ENCODE data around the gene TMEM244. TPM values are rescaled to one million over a fixed set of nuclear protein-coding genes. Genes with fewer than 3 reads are reported as not detected.
"Not testable (repeated sequence)": the region's sequence is repeated elsewhere in the genome, so short reads cannot be mapped to it uniquely, and the experiment has no call there.

The TMEM244 gene
- total RNA-seq, 2 experiments from 2014 or later = 0.43 TPM; not detected in 1

- peaks cover 2% of the 10 kb centered on the region for H3K9me3 Mint-ChIP-seq
- H3K4me1 Mint-ChIP-seq = peaks cover 14% of the 10 kb centered on the region
- DNase-seq = no peak
- no peak overlapping the region for H3K4me3 Mint-ChIP-seq
- no peaks in the 10 kb centered on the region for H3K27me3 Mint-ChIP-seq
- ChIA-PET POLR2A (no interaction called here), CTCF (interaction anchor here (1.0 kb wide), 1 partner anchor 135 kb away, joined by 3 read pairs; no protein-coding TSS in a partner anchor)
- H3K36me3 Mint-ChIP-seq (ENCODE audit: low read depth) = peaks cover 11% of the 10 kb centered on the region
- H3K27ac Mint-ChIP-seq = no peak overlapping the region
Observed at GRCh38 chr6:129886401-129887155, 25.5 kb upstream of the TMEM244 start.

- no peak for DNase-seq
- no peak overlapping the region for H3K4me3 Mint-ChIP-seq
- ChIA-PET POLR2A (interaction anchor here (0.8 to 0.9 kb wide), 2 partner anchors 9 to 23 kb away, joined by 3 read pairs; partner anchors contain the start of gene TMEM244), CTCF (no interaction called here)
- peaks cover 12% of the 10 kb centered on the region for H3K9me3 Mint-ChIP-seq
- no peak overlapping the region for H3K27ac Mint-ChIP-seq
- H3K36me3 Mint-ChIP-seq (ENCODE audit: low read depth) = peaks cover 21% of the 10 kb centered on the region
- peaks cover 7% of the 10 kb centered on the region for H3K4me1 Mint-ChIP-seq
- H3K27me3 Mint-ChIP-seq = peaks cover 1% of the 10 kb centered on the region
Observed at GRCh38 chr6:129884211-129884610, 23.1 kb upstream of the TMEM244 start.

GRCh38 chr6:129882510-129883023, 21.5 kb upstream of the TMEM244 start:
- Mint-ChIP-seq H3K27ac (peak overlapping the region; percentile 17), H3K9me3 (peaks cover 17% of the 10 kb centered on the region), H3K4me3 (no peak overlapping the region), H3K27me3 (peaks cover 3% of the 10 kb centered on the region), H3K4me1 (peaks cover 7% of the 10 kb centered on the region), H3K36me3 (ENCODE audit: low read depth) (peaks cover 31% of the 10 kb centered on the region)
- POLR2A ChIA-PET = no interaction called here
- DNase-seq = no peak
- CTCF ChIA-PET = no interaction called here

- Mint-ChIP-seq H3K36me3 (ENCODE audit: low read depth) (peaks cover 34% of the 10 kb centered on the region), H3K9me3 (peaks cover 19% of the 10 kb centered on the region), H3K4me1 (peaks cover 28% of the 10 kb centered on the region)
- H3K27me3 Mint-ChIP-seq, H3K27ac Mint-ChIP-seq, DNase-seq, H3K4me3 Mint-ChIP-seq, POLR2A ChIA-PET, CTCF ChIA-PET: not testable (repeated sequence)
Observed at GRCh38 chr6:129877894-129878293, 16.8 kb upstream of the TMEM244 start.

- CTCF ChIA-PET = interaction anchor here (0.8 to 1.8 kb wide), 3 partner anchors 15 to 163 kb away, joined by 3 to 4 read pairs (median 4); partner anchors contain the start of gene TMEM244
- H3K4me1 Mint-ChIP-seq = peaks cover 21% of the 10 kb centered on the region
- H3K27me3 Mint-ChIP-seq = peaks cover 5% of the 10 kb centered on the region
- H3K9me3 Mint-ChIP-seq = peaks cover 15% of the 10 kb centered on the region
- H3K27ac Mint-ChIP-seq = peak overlapping the region; percentile 17
- DNase-seq = no peak
- no peak overlapping the region for H3K4me3 Mint-ChIP-seq
- H3K36me3 Mint-ChIP-seq (ENCODE audit: low read depth) = peaks cover 21% of the 10 kb centered on the region
- POLR2A ChIA-PET = interaction anchor here (1.0 to 1.7 kb wide), 2 partner anchors 8 to 15 kb away, joined by 3 to 6 read pairs; partner anchors contain the start of gene TMEM244
Observed at GRCh38 chr6:129875610-129876520, 14.8 kb upstream of the TMEM244 start.

GRCh38 chr6:129874837-129875236, 13.7 kb upstream of the TMEM244 start:
- Mint-ChIP-seq H3K27me3 (peaks cover 4% of the 10 kb centered on the region), H3K36me3 (ENCODE audit: low read depth) (peaks cover 13% of the 10 kb centered on the region), H3K9me3 (peaks cover 7% of the 10 kb centered on the region), H3K4me3 (no peak overlapping the region), H3K27ac (no peak overlapping the region), H3K4me1 (peaks cover 21% of the 10 kb centered on the region)
- ChIA-PET POLR2A (interaction anchor here (0.7 to 1.7 kb wide), 3 partner anchors 9 to 26 kb away, joined by 3 to 6 read pairs (median 3); partner anchors contain the start of gene TMEM244), CTCF (interaction anchor here (0.9 to 1.8 kb wide), 2 partner anchors 14 to 164 kb away, joined by 3 to 4 read pairs; partner anchors contain the start of gene TMEM244)
- DNase-seq = no peak

GRCh38 chr6:129872586-129872985, 11.5 kb upstream of the TMEM244 start:
- Mint-ChIP-seq H3K4me1 (peaks cover 21% of the 10 kb centered on the region), H3K4me3 (no peak overlapping the region), H3K36me3 (ENCODE audit: low read depth) (peaks cover 2% of the 10 kb centered on the region), H3K27ac (no peak overlapping the region), H3K9me3 (peaks cover 2% of the 10 kb centered on the region), H3K27me3 (peaks cover 3% of the 10 kb centered on the region)
- CTCF ChIA-PET = no interaction called here
- POLR2A ChIA-PET = interaction anchor here (1.9 kb wide), 1 partner anchor 12 kb away, joined by 5 read pairs; no protein-coding TSS in a partner anchor
- no peak for DNase-seq

GRCh38 chr6:129871221-129871620, 10.1 kb upstream of the TMEM244 start:
- H3K4me3 Mint-ChIP-seq = no peak overlapping the region
- H3K36me3 Mint-ChIP-seq (ENCODE audit: low read depth) = no peaks in the 10 kb centered on the region
- H3K27me3 Mint-ChIP-seq = peaks cover 3% of the 10 kb centered on the region
- DNase-seq = no peak
- peaks cover 14% of the 10 kb centered on the region for H3K4me1 Mint-ChIP-seq
- ChIA-PET POLR2A (interaction anchor here (1.9 kb wide), 1 partner anchor 11 kb away, joined by 5 read pairs; no protein-coding TSS in a partner anchor), CTCF (no interaction called here)
- H3K9me3 Mint-ChIP-seq = no peaks in the 10 kb centered on the region
- no peak overlapping the region for H3K27ac Mint-ChIP-seq

GRCh38 chr6:129867403-129867802, 6.3 kb upstream of the TMEM244 start:
- peaks cover 3% of the 10 kb centered on the region for H3K27me3 Mint-ChIP-seq
- POLR2A ChIA-PET = no interaction called here
- H3K27ac Mint-ChIP-seq = no peak overlapping the region
- CTCF ChIA-PET = no interaction called here
- H3K4me1 Mint-ChIP-seq = no peaks in the 10 kb centered on the region
- no peak overlapping the region for H3K4me3 Mint-ChIP-seq
- no peaks in the 10 kb centered on the region for H3K36me3 Mint-ChIP-seq (ENCODE audit: low read depth)
- DNase-seq = no peak
- no peaks in the 10 kb centered on the region for H3K9me3 Mint-ChIP-seq

- POLR2A ChIA-PET = no interaction called here
- Mint-ChIP-seq H3K4me3 (no peak overlapping the region), H3K4me1 (peaks cover 3% of the 10 kb centered on the region), H3K36me3 (ENCODE audit: low read depth) (no peaks in the 10 kb centered on the region), H3K27ac (no peak overlapping the region), H3K27me3 (no peaks in the 10 kb centered on the region), H3K9me3 (no peaks in the 10 kb centered on the region)
- CTCF ChIA-PET = no interaction called here
- no peak for DNase-seq
Observed at GRCh38 chr6:129866688-129867087, 5.6 kb upstream of the TMEM244 start.

GRCh38 chr6:129866256-129866655, 5.1 kb upstream of the TMEM244 start:
- no peak overlapping the region for H3K4me3 Mint-ChIP-seq

GRCh38 chr6:129865013-129865412, 3.9 kb upstream of the TMEM244 start:
- no peak overlapping the region for H3K27ac Mint-ChIP-seq
- peaks cover 8% of the 10 kb centered on the region for H3K4me1 Mint-ChIP-seq
- no peaks in the 10 kb centered on the region for H3K9me3 Mint-ChIP-seq
- no peak overlapping the region for H3K4me3 Mint-ChIP-seq
- ChIA-PET POLR2A (no interaction called here), CTCF (no interaction called here)
- H3K27me3 Mint-ChIP-seq = no peaks in the 10 kb centered on the region
- no peak for DNase-seq
- H3K36me3 Mint-ChIP-seq (ENCODE audit: low read depth) = no peaks in the 10 kb centered on the region

More at GRCh38 chr6:129866256-129866655, 5.1 kb upstream of the TMEM244 start:
- Mint-ChIP-seq H3K27me3 (no peaks in the 10 kb centered on the region), H3K4me1 (peaks cover 5% of the 10 kb centered on the region), H3K36me3 (ENCODE audit: low read depth) (no peaks in the 10 kb centered on the region), H3K27ac (no peak overlapping the region), H3K9me3 (no peaks in the 10 kb centered on the region)
- CTCF ChIA-PET = no interaction called here
- POLR2A ChIA-PET = no interaction called here
- no peak for DNase-seq

GRCh38 chr6:129863664-129864063, 2.5 kb upstream of the TMEM244 start:
- DNase-seq = no peak
- Mint-ChIP-seq H3K27ac (no peak overlapping the region), H3K4me1 (peaks cover 10% of the 10 kb centered on the region), H3K27me3 (no peaks in the 10 kb centered on the region), H3K9me3 (no peaks in the 10 kb centered on the region), H3K4me3 (no peak overlapping the region), H3K36me3 (ENCODE audit: low read depth) (no peaks in the 10 kb centered on the region)
- CTCF ChIA-PET = no interaction called here
- POLR2A ChIA-PET = no interaction called here

Measured in activated CD4-positive, alpha-beta memory T cell treated with anti-CD3 and anti-CD28 coated beads, Interleukin-2, amount 10 ng/mL, durations not matched to agents 7 days and 5 days (primary cell).